Spleen (tissue), 3 donors: ENCODE data around the gene NEAT1.

Experiments
- POLR2A ChIP-seq, 3 donors: fragments of 450-650 bp; IDR thresholded peaks; one replicate each; pipeline ENCODE4 v1.5.1; 2017; ENCODE audit warnings: antibody characterized with exemption in 3 of 3, mild to moderate bottlenecking in 1 of 3
- POLR2AphosphoS5 ChIP-seq, 3 donors: sonication (generic); formaldehyde crosslinking; IDR thresholded peaks; one replicate each; pipeline ENCODE4 v1.5.1; 2017; ENCODE audit warnings: antibody characterized with exemption in 3 of 3

DNA sequence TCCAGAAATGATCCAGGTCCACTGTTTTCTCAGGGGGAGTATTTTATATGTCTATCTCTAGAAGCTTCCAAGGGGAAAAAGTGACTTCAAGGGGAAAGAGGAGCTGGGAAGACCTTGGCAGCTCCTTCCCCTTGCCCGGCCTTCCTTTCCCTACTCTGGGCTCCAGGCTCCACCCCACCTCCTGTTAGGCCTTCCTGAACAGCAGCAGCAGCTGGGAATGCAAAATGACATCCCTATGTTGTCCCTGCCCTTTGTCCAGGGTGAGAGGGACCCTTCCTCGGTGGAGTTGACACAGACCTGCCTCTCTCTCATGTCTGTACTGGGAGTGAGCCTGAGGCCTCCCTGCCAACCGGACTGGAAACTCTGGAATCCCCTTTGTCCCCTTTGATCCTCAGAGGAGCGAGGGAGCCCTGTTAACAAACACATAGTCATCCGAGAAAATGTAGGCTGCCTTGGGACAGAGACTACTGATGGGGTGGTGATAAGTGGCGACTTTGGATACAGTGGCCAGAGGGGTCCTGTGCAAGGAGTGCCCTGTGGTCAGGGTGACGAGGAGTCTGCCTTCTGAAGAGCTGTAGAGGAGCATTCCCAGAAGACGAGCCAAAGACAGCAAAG, 67.2 kb downstream of the NEAT1 start:
- TF ChIP-seq POLR2A (IDR thresholded peaks at IDR 0.05) (no peak), POLR2AphosphoS5 (IDR thresholded peaks at IDR 0.05) (no peak)
